NCI-H748 treated with DMSO at 0.1 percent for 48 hours (cell line): ENCODE measurements around the gene TAS2R13.

ENCODE experiments used
- DNase-seq: peaks from one replicate; lab custom pipeline; 2025; lab: John Stamatoyannopoulos, UW

TAS2R13 gene

GRCh38 chr12:10867381-10867780 lies 42.0 kb downstream of the TAS2R13 start:
- DNase-seq = no peak

DNA sequence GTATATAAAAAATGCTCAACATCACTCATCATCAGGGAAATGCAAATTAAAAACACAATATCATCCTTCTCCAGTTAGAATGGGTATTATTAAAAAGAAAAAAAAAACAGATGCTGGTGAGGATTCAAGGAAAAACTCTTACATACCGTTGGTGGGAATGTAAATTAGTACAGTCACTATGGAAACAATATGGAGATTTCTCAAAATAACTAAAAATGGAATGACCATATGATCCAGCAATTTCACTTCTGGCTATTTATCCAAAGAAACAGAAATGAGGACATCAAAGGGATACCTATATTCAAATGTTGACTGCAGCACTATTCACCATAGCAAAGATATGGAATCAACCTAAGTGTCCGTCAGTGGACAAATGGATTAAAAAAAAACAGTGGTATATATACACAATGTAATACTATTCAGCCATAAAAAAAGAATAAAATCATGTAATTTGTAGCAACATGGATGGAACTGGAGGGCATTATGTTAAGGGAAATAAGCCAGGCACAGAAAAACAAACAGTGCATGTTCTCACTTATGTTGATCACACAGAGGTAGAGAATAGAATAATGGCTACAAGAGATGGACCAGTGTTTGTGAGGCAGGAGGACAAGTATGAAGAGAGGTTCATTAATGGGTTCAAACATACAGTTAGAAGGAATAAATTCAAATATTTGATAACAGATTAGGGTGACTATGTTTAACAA lies 45.7 kb downstream of the TAS2R13 start:
- DNase-seq = no peak

DNA sequence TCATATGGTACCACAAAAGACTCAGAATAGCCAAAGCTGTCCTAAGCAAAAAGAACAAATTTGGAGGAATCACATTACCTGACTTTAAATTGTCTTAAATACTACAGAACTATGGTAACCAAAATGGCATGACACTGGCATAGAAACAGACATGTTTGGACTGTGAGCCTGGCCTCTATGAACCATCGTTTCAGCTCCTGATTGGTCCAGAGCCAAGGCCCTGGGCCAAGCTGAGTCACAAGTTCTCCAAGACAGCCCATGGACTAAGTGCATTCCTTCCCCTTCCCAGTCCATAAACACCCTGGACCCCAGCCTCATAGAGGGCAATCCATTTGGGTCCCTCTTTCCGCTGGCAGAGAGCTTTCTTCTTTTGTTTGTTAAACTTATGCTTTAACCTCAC lies 48.0 kb downstream of the TAS2R13 start:
- no peak for DNase-seq
